ENCODE measurements around the gene ZNF451.

ZNF451 gene

DNA sequence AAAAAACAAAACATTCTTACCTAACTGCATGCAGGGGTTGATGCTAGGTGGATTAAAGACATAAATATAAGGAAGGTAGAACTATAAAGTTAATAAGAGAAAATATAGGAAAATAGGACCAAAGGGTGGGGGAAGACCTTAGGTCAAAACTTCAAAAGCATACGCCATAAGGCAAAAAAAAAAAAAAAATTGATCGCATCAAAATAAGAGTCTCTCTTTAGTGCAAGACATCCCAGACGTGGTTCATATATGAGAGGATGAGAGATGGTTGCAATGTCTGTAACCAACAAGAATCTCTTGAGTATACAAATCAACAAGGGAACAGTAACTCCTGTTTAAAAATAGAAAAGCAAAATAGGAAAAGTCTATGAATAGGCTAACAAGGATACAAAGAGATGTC, 90.6 kb downstream of the ZNF451 start:
- H3K18ac ChIP-seq (ENCODE audit: low read length): no peak overlapping the region
- no peaks in the 10 kb centered on the region for H3K79me1 ChIP-seq (ENCODE audit: low read depth, low read length)
- H3K36me3 ChIP-seq (replicated peaks in 1 of 2; ENCODE audit: control insufficient read depth in 2 of 2, insufficient read depth in 2 of 2, low read length in 2 of 2): peaks cover 0 to 51% of the 10 kb centered on the region in 2 donors
- H2BK12ac ChIP-seq (ENCODE audit: low read length): no peak overlapping the region
- no peak overlapping the region for H3K4me2 ChIP-seq (ENCODE audit: insufficient read depth, low read length, poor library complexity, severe bottlenecking)
- H3K27me3 ChIP-seq (ENCODE audit: control insufficient read depth in 3 of 3, insufficient read depth in 3 of 3, low read depth in 1 of 3, low read length in 3 of 3): no peaks in the 10 kb centered on the region
- H4K8ac ChIP-seq (ENCODE audit: low read depth, low read length): no peak overlapping the region
- WGBS, 2 donors (ENCODE audit: extremely low coverage in 2 of 2, insufficient read length in 2 of 2, insufficient replicate concordance in 1 of 2): no CpG with 5 or more reads among the region's 3 CpGs
- H3K4me1 ChIP-seq (ENCODE audit: control insufficient read depth in 2 of 2, insufficient read depth in 1 of 2, low read depth in 1 of 2, low read length in 2 of 2): no peaks in the 10 kb centered on the region
- no peak overlapping the region for H3K14ac ChIP-seq (ENCODE audit: low read length)
- DNase-seq (ENCODE audit: low spot score): no peak
- no peak overlapping the region for H3K4me3 ChIP-seq (ENCODE audit: low read length in 2 of 2)
- H3K4ac ChIP-seq (ENCODE audit: low read length): no peak overlapping the region
- H3K27ac ChIP-seq (replicated peaks; ENCODE audit: low read length): no peak overlapping the region
- H4K91ac ChIP-seq (ENCODE audit: low read depth, low read length, poor library complexity): no peak overlapping the region
- no peak overlapping the region for H2BK5ac ChIP-seq (ENCODE audit: low read length)
- no peak overlapping the region for H2AFZ ChIP-seq (ENCODE audit: low read length)
- no peak overlapping the region for H3K23ac ChIP-seq (ENCODE audit: low read depth, low read length, poor library complexity)
- no peak overlapping the region for H2BK15ac ChIP-seq (ENCODE audit: low read length)
- H2BK120ac ChIP-seq (ENCODE audit: low read depth, low read length): no peak overlapping the region
- H3K9me3 ChIP-seq (replicated peaks in 1 of 2; ENCODE audit: control insufficient read depth in 2 of 2, insufficient read depth in 1 of 2, low read depth in 1 of 2, low read length in 2 of 2): no peaks in the 10 kb centered on the region
- no peak overlapping the region for H3K9ac ChIP-seq (ENCODE audit: low read depth, low read length, poor library complexity)
- no peak overlapping the region for H2AK5ac ChIP-seq (ENCODE audit: low read depth, low read length)

GRCh38 chr6:57182017-57182432, 92.0 kb downstream of the ZNF451 start:
- Histone ChIP-seq H4K8ac (ENCODE audit: low read depth, low read length) (no peak overlapping the region), H2BK15ac (ENCODE audit: low read length) (no peak overlapping the region), H3K4me1 (ENCODE audit: control insufficient read depth in 2 of 2, insufficient read depth in 1 of 2, low read depth in 1 of 2, low read length in 2 of 2) (no peaks in the 10 kb centered on the region), H2BK12ac (ENCODE audit: low read length) (no peak overlapping the region), H3K4me3 (ENCODE audit: low read length in 2 of 2) (no peak overlapping the region), H3K4ac (ENCODE audit: low read length) (no peak overlapping the region), H3K4me2 (ENCODE audit: insufficient read depth, low read length, poor library complexity, severe bottlenecking) (no peak overlapping the region), H3K36me3 (replicated peaks in 1 of 2; ENCODE audit: control insufficient read depth in 2 of 2, insufficient read depth in 2 of 2, low read length in 2 of 2) (peaks cover 0 to 60% of the 10 kb centered on the region in 2 donors), H2BK5ac (ENCODE audit: low read length) (no peak overlapping the region), H3K79me1 (ENCODE audit: low read depth, low read length) (no peaks in the 10 kb centered on the region), H3K9ac (ENCODE audit: low read depth, low read length, poor library complexity) (no peak overlapping the region), H3K18ac (ENCODE audit: low read length) (no peak overlapping the region), H3K14ac (ENCODE audit: low read length) (no peak overlapping the region), H2BK120ac (ENCODE audit: low read depth, low read length) (no peak overlapping the region), H3K23ac (ENCODE audit: low read depth, low read length, poor library complexity) (no peak overlapping the region), H4K91ac (ENCODE audit: low read depth, low read length, poor library complexity) (no peak overlapping the region), H2AFZ (ENCODE audit: low read length) (no peak overlapping the region), H3K27me3 (ENCODE audit: control insufficient read depth in 3 of 3, insufficient read depth in 3 of 3, low read depth in 1 of 3, low read length in 3 of 3) (no peaks in the 10 kb centered on the region), H3K9me3 (replicated peaks in 1 of 2; ENCODE audit: control insufficient read depth in 2 of 2, insufficient read depth in 1 of 2, low read depth in 1 of 2, low read length in 2 of 2) (no peaks in the 10 kb centered on the region), H2AK5ac (ENCODE audit: low read depth, low read length) (no peak overlapping the region), H3K27ac (replicated peaks; ENCODE audit: low read length) (no peak overlapping the region)
- no peak for DNase-seq (ENCODE audit: low spot score)
- WGBS, 2 donors (ENCODE audit: extremely low coverage in 2 of 2, insufficient read length in 2 of 2, insufficient replicate concordance in 1 of 2): no CpG with 5 or more reads among the region's 2 CpGs

DNA sequence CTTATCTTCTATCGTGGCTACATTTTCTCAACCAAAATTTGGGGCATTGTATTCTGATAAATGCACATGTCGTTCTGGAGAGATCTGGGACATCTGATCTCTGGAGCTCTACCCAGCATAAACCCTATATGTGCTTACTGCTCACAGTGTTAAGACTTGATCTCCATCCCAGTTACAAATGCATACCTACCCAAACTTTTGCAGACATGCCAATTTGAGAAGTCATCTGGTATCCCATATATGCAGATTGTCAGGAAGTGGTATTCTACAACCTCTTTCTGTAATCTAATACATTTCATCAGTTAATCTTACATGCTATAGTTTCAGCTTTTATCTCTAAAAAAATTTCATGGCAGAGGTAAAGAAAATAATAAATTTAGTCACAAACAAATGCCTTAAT, 93.3 kb downstream of the ZNF451 start:
- H3K9me3 ChIP-seq (replicated peaks in 1 of 2; ENCODE audit: control insufficient read depth in 2 of 2, insufficient read depth in 1 of 2, low read depth in 1 of 2, low read length in 2 of 2): no peaks in the 10 kb centered on the region
- no peak overlapping the region for H4K91ac ChIP-seq (ENCODE audit: low read depth, low read length, poor library complexity)
- no peak overlapping the region for H4K8ac ChIP-seq (ENCODE audit: low read depth, low read length)
- no peak overlapping the region for H3K14ac ChIP-seq (ENCODE audit: low read length)
- H3K18ac ChIP-seq (ENCODE audit: low read length): no peak overlapping the region
- H3K4me1 ChIP-seq (ENCODE audit: control insufficient read depth in 2 of 2, insufficient read depth in 1 of 2, low read depth in 1 of 2, low read length in 2 of 2): no peaks in the 10 kb centered on the region
- H3K4me3 ChIP-seq (ENCODE audit: low read length in 2 of 2): no peak overlapping the region
- no peak overlapping the region for H2AFZ ChIP-seq (ENCODE audit: low read length)
- no peak overlapping the region for H2BK15ac ChIP-seq (ENCODE audit: low read length)
- no peaks in the 10 kb centered on the region for H3K27me3 ChIP-seq (ENCODE audit: control insufficient read depth in 3 of 3, insufficient read depth in 3 of 3, low read depth in 1 of 3, low read length in 3 of 3)
- H2BK120ac ChIP-seq (ENCODE audit: low read depth, low read length): no peak overlapping the region
- no peak overlapping the region for H3K27ac ChIP-seq (replicated peaks; ENCODE audit: low read length)
- no peak overlapping the region for H3K4ac ChIP-seq (ENCODE audit: low read length)
- DNase-seq (ENCODE audit: low spot score): no peak
- H2BK12ac ChIP-seq (ENCODE audit: low read length): no peak overlapping the region
- no peak overlapping the region for H3K4me2 ChIP-seq (ENCODE audit: insufficient read depth, low read length, poor library complexity, severe bottlenecking)
- no peak overlapping the region for H3K9ac ChIP-seq (ENCODE audit: low read depth, low read length, poor library complexity)
- no peak overlapping the region for H2AK5ac ChIP-seq (ENCODE audit: low read depth, low read length)
- WGBS, 2 donors (ENCODE audit: extremely low coverage in 2 of 2, insufficient read length in 2 of 2, insufficient replicate concordance in 1 of 2): no CpG with 5 or more reads among the region's 2 CpGs
- no peak overlapping the region for H3K23ac ChIP-seq (ENCODE audit: low read depth, low read length, poor library complexity)
- H2BK5ac ChIP-seq (ENCODE audit: low read length): no peak overlapping the region
- peaks cover 0 to 72% of the 10 kb centered on the region in 2 donors for H3K36me3 ChIP-seq (replicated peaks in 1 of 2; ENCODE audit: control insufficient read depth in 2 of 2, insufficient read depth in 2 of 2, low read length in 2 of 2)
- H3K79me1 ChIP-seq (ENCODE audit: low read depth, low read length): no peaks in the 10 kb centered on the region

DNA sequence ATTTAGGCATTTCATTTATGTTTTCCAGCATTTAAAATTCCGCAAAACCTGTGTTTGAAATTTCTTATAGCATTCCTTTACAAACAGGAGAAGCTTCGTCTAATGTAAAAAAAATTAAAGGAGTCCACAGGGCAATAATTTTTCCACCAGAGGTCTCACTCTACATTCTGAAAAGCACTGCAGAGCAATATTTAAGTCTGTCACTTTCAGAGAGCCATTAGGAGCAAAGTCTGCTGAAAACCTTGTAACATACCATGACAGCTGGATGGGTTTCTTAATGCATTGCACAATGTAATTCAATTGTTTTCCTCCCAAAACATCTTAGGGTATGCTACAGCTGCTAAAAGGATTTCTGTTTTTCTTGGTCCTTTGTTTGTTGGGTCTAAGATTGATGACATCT, 100.2 kb downstream of the ZNF451 start:
- no CpG with 5 or more reads among the region's 2 CpGs for WGBS, 2 donors (ENCODE audit: extremely low coverage in 2 of 2, insufficient read length in 2 of 2, insufficient replicate concordance in 1 of 2)

More for the DNA sequence above, 100.2 kb downstream of the ZNF451 start:
- peaks cover 0 to 5% of the 10 kb centered on the region in 2 donors for H3K9me3 ChIP-seq (replicated peaks in 1 of 2; ENCODE audit: control insufficient read depth in 2 of 2, insufficient read depth in 1 of 2, low read depth in 1 of 2, low read length in 2 of 2)
- H3K4me2 ChIP-seq (ENCODE audit: insufficient read depth, low read length, poor library complexity, severe bottlenecking): no peak overlapping the region
- H2BK120ac ChIP-seq (ENCODE audit: low read depth, low read length): no peak overlapping the region
- no peaks in the 10 kb centered on the region for H3K4me1 ChIP-seq (ENCODE audit: control insufficient read depth in 2 of 2, insufficient read depth in 1 of 2, low read depth in 1 of 2, low read length in 2 of 2)
- H3K23ac ChIP-seq (ENCODE audit: low read depth, low read length, poor library complexity): no peak overlapping the region
- no peak overlapping the region for H2AK5ac ChIP-seq (ENCODE audit: low read depth, low read length)
- H3K4ac ChIP-seq (ENCODE audit: low read length): no peak overlapping the region
- H2BK12ac ChIP-seq (ENCODE audit: low read length): no peak overlapping the region
- H4K91ac ChIP-seq (ENCODE audit: low read depth, low read length, poor library complexity): no peak overlapping the region
- no peaks in the 10 kb centered on the region for H3K79me1 ChIP-seq (ENCODE audit: low read depth, low read length)
- H3K14ac ChIP-seq (ENCODE audit: low read length): no peak overlapping the region
- H2AFZ ChIP-seq (ENCODE audit: low read length): no peak overlapping the region
- no peak overlapping the region for H2BK5ac ChIP-seq (ENCODE audit: low read length)
- H3K27me3 ChIP-seq (ENCODE audit: control insufficient read depth in 3 of 3, insufficient read depth in 3 of 3, low read depth in 1 of 3, low read length in 3 of 3): no peaks in the 10 kb centered on the region
- H3K4me3 ChIP-seq (ENCODE audit: low read length in 2 of 2): no peak overlapping the region
- H2BK15ac ChIP-seq (ENCODE audit: low read length): no peak overlapping the region
- no peak for DNase-seq (ENCODE audit: low spot score)
- H3K27ac ChIP-seq (replicated peaks; ENCODE audit: low read length): no peak overlapping the region
- H3K36me3 ChIP-seq (replicated peaks in 1 of 2; ENCODE audit: control insufficient read depth in 2 of 2, insufficient read depth in 2 of 2, low read length in 2 of 2): peaks cover 4 to 83% of the 10 kb centered on the region in 2 donors
- no peak overlapping the region for H3K18ac ChIP-seq (ENCODE audit: low read length)
- no peak overlapping the region for H3K9ac ChIP-seq (ENCODE audit: low read depth, low read length, poor library complexity)
- H4K8ac ChIP-seq (ENCODE audit: low read depth, low read length): no peak overlapping the region
